ENCODE results near the gene USE1. TPM values are rescaled to one million over a fixed set of nuclear protein-coding genes. Genes with fewer than 3 reads are reported as not detected.

USE1 gene, protein sequence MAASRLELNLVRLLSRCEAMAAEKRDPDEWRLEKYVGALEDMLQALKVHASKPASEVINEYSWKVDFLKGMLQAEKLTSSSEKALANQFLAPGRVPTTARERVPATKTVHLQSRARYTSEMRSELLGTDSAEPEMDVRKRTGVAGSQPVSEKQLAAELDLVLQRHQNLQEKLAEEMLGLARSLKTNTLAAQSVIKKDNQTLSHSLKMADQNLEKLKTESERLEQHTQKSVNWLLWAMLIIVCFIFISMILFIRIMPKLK
- 10 to 100 TPM; 13.3 to 27.1 TPM for total RNA-seq
- polyA plus RNA-seq (ENCODE audit: insufficient read length in 2 of 2): 10 to 100 TPM; 38.7 to 46.8 TPM
- long read RNA-seq, donor 1, partial matches to known transcripts: 22 of 23 reads
- long read RNA-seq, donor 1, other reads (novel, unspliced or antisense): 0 of 23 reads
- long read RNA-seq, donor 2, partial matches to known transcripts: 0 of 6 reads
- long read RNA-seq, donor 2, other reads (novel, unspliced or antisense): 6 of 6 reads
- long read RNA-seq, donor 3, partial matches to known transcripts: 0 of 1 reads
- long read RNA-seq, donor 3, other reads (novel, unspliced or antisense): 0 of 1 reads
- long read RNA-seq, donor 4, partial matches to known transcripts: 0 of 3 reads
- long read RNA-seq, donor 4, other reads (novel, unspliced or antisense): 0 of 3 reads

DNA sequence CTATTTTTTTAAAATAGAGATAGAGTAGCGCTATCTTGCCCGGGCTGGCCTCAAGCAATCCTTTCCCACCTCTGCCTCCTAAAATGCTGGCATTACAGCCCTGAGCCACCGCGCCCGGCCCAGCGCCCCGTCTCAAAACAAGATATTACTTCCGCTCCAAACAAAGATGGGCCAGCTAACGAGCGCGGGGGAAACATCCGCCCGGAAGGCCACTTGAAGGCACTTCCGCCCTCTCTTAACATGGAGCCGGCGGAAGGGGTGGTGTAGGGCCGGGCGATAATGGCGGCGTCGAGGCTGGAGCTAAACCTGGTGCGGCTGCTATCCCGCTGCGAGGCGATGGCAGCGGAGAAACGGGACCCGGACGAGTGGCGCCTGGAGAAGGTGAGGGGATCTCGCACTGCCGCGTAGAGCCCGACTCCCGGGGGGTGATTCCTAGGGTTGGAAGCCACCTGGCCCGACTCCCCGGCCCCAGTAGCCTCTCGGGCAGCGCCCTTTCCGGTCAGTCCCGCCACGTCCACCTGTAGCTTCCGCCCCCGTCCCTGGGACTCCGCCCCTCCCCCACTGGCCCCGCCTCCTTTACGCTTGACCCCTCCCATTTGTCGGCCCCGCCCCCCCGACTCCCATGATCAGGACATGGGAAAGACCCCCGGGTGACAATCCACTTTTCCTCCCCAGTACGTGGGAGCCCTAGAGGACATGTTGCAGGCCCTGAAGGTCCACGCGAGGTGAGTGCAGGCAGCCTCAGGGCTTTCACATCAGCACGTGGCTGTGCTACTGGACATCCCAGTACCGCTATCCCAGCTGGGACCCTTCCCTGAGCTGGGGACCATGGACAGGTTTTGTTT is at the start of gene USE1:
Gene USE1 (plus strand): TSS at position 231 of the 845 bp plus-strand sequence. CDS start 49 bp downstream, at position 280.
- H3K27me3 ChIP-seq (ENCODE audit: control insufficient read depth, insufficient read depth, low read length): no peaks in the 10 kb centered on the region
- no peaks in the 10 kb centered on the region for H3K9me3 ChIP-seq (ENCODE audit: control insufficient read depth, insufficient read depth, low read length)
- peak; percentile 80 to 98 (median 88) for DNase-seq (ENCODE audit: low read depth in 4 of 6, low spot score in 6 of 6)
- H3K36me3 ChIP-seq (ENCODE audit: control insufficient read depth, insufficient read depth, low read length): peaks cover 70% of the 10 kb centered on the region
- H3K4me3 ChIP-seq (ENCODE audit: low read depth, low read length): peak within 1 kb of the TSS; percentile 85
- H3K4me1 ChIP-seq (ENCODE audit: control insufficient read depth, insufficient read depth, low read length): peaks cover 19% of the 10 kb centered on the region
- peak within 1 kb of the TSS; percentile 96 for H3K27ac ChIP-seq (ENCODE audit: low read depth, low read length)
- 1% methylated on average over 49 of the region's 56 CpGs for WGBS (ENCODE audit: insufficient coverage)

DNA sequence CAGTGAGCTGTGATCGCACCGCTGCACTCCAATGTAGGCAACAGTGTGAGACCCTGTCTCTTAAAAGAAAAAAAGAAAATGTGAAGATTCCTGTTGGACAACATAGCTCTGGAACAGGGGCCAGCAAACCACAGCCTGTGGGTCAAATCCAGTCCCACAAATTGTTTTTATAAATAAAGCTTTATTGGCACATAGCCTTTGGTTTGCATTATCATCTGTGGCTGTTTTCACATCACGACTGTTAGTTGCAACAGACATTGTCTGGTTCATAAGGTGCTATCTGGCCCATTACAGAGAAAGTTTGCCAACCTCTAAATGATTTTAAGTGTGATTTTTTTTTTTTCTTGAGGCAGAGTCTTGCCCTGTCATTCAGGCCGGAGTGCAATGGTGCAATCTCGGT is 49.4 kb upstream of the USE1 start:
- WGBS (ENCODE audit: insufficient coverage): 97% methylated on average over 3 of the region's 5 CpGs
- H3K4me3 ChIP-seq (ENCODE audit: low read depth, low read length): no peak overlapping the region
- H3K4me1 ChIP-seq (ENCODE audit: control insufficient read depth, insufficient read depth, low read length): no peaks in the 10 kb centered on the region
- no peak for DNase-seq (ENCODE audit: low read depth in 4 of 6, low spot score in 6 of 6)
- peaks cover 76% of the 10 kb centered on the region for H3K36me3 ChIP-seq (ENCODE audit: control insufficient read depth, insufficient read depth, low read length)
- H3K9me3 ChIP-seq (ENCODE audit: control insufficient read depth, insufficient read depth, low read length): no peaks in the 10 kb centered on the region
- no peaks in the 10 kb centered on the region for H3K27me3 ChIP-seq (ENCODE audit: control insufficient read depth, insufficient read depth, low read length)
- no peak overlapping the region for H3K27ac ChIP-seq (ENCODE audit: low read depth, low read length)

DNA sequence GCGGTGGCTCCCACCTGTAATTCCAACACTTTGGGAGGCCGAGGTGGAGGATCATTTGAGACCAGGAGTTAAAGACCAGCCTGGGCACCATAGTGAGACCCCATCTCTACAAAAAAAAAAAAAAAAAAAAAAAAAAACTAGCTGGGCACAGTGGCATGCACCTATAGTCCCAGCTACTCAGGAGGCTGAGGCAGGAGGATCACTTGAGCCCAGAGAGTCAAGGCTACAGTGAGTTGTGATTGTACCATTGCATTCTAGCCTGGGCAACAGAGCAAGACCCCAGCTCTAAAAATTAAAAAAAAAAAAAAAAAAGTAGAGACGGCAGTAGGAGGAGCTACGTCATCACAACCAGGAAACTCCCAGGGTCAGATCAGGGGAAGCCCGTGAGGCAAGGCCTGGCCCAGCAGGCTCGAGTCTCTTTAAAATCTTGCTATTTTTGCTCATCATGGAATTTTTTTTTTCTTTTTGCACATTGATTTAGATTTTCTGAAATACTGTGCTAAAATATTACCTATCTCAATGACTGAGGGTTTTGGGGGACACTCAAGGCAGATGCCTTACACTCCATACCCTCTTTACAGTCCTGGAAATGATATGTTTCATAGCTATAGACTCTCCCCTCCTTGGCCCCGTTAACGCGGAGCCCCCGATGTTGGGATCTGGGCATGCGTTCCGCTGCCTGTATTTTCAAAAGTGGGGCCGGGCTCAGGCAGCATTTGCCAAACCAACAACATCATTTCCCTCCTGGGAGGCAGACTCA is 44.4 kb upstream of the USE1 start:
- no peaks in the 10 kb centered on the region for H3K27me3 ChIP-seq (ENCODE audit: control insufficient read depth, insufficient read depth, low read length)
- H3K36me3 ChIP-seq (ENCODE audit: control insufficient read depth, insufficient read depth, low read length): peaks cover 78% of the 10 kb centered on the region
- no peak overlapping the region for H3K4me3 ChIP-seq (ENCODE audit: low read depth, low read length)
- H3K4me1 ChIP-seq (ENCODE audit: control insufficient read depth, insufficient read depth, low read length): no peaks in the 10 kb centered on the region
- WGBS (ENCODE audit: insufficient coverage): 96% methylated on average over 9 of the region's 13 CpGs
- H3K9me3 ChIP-seq (ENCODE audit: control insufficient read depth, insufficient read depth, low read length): no peaks in the 10 kb centered on the region
- DNase-seq (ENCODE audit: low read depth in 4 of 6, low spot score in 6 of 6): no peak
- H3K27ac ChIP-seq (ENCODE audit: low read depth, low read length): no peak overlapping the region

DNA sequence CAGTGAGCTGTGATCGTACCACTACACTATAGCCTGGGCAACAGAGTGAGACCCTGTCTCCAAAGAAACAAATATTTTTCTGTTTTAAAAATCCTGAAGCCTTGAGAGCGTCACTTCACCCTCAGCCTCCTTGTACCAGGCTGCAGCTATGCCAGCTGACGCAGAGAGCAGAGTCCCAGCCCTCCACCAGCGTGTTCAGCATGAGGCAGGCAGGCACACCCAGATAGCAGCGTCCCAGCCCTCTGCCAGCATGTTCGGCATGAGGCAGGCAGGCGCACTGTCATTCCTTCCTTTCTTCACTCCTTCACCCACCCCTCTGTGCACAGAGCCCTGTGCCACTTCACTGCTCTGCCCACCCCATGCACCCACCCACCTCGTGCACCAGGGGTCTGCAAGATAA is 43.3 kb upstream of the USE1 start:
- Histone ChIP-seq H3K4me3 (ENCODE audit: low read depth, low read length) (no peak overlapping the region), H3K27me3 (ENCODE audit: control insufficient read depth, insufficient read depth, low read length) (no peaks in the 10 kb centered on the region), H3K9me3 (ENCODE audit: control insufficient read depth, insufficient read depth, low read length) (no peaks in the 10 kb centered on the region), H3K27ac (ENCODE audit: low read depth, low read length) (no peak overlapping the region), H3K4me1 (ENCODE audit: control insufficient read depth, insufficient read depth, low read length) (no peaks in the 10 kb centered on the region), H3K36me3 (ENCODE audit: control insufficient read depth, insufficient read depth, low read length) (peaks cover 84% of the 10 kb centered on the region)
- WGBS (ENCODE audit: insufficient coverage): 91% methylated on average over 8 of the region's 8 CpGs
- no peak for DNase-seq (ENCODE audit: low read depth in 4 of 6, low spot score in 6 of 6)

DNA sequence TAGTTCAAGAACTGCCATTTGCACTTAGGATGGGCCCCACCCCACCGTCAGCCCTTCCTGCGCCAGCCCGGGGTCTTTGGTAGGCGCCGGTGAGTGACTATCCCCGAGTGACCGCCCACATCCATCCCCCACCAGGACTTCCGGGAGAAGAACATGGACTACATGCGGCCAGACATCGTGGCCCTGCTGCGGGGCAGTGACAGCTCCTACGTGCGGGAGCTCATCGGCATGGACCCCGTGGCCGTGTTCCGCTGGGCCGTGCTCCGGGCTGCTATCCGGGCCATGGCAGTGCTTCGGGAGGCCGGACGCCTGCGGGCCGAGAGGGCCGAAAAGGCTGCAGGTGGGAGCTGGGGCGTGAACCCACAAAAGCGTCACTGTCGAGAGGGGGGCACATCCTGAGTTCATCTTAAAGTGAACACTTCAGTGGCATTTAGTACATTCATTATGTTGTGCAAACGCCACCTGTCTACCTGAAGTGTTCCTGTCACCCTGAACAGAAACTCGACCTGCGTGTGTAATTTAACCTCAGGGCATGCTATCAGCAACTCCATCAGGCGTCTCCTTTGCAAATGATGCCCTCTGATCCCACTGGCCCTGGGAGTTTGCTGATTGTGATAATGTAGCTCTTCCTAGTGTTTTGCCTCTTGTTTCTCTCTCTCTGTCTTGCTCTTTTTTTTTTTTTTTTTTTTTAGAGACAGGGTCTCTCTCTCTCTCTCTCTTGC is 42.4 kb upstream of the USE1 start:
- H3K9me3 ChIP-seq (ENCODE audit: control insufficient read depth, insufficient read depth, low read length): no peaks in the 10 kb centered on the region
- no peaks in the 10 kb centered on the region for H3K27me3 ChIP-seq (ENCODE audit: control insufficient read depth, insufficient read depth, low read length)
- no peak overlapping the region for H3K27ac ChIP-seq (ENCODE audit: low read depth, low read length)
- H3K36me3 ChIP-seq (ENCODE audit: control insufficient read depth, insufficient read depth, low read length): peaks cover 88% of the 10 kb centered on the region
- DNase-seq (ENCODE audit: low read depth in 4 of 6, low spot score in 6 of 6): no peak
- WGBS (ENCODE audit: insufficient coverage): 93% methylated on average over 31 of the region's 33 CpGs
- no peaks in the 10 kb centered on the region for H3K4me1 ChIP-seq (ENCODE audit: control insufficient read depth, insufficient read depth, low read length)
- no peak overlapping the region for H3K4me3 ChIP-seq (ENCODE audit: low read depth, low read length)

DNA sequence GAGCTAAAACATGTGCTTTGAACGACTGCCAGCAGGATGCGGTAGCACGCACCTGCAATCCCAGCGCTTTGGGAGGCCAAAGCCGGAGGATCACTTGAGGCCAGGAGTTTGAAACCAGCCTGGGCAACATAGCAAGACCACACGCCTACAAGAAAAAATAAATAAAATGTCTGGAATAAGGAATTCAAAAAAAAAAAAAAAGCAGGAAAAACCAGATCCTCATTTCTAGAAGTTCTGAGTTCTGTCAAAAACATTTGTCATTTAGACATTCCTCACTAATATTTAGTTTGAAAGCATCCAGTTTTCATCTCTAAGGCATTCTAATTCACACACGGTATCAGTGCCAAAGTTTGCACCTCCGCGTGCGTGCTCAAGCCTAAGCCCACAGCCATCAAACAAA is 36.9 kb upstream of the USE1 start:
- Histone ChIP-seq H3K9me3 (ENCODE audit: control insufficient read depth, insufficient read depth, low read length) (no peaks in the 10 kb centered on the region), H3K4me3 (ENCODE audit: low read depth, low read length) (no peak overlapping the region), H3K27me3 (ENCODE audit: control insufficient read depth, insufficient read depth, low read length) (no peaks in the 10 kb centered on the region), H3K27ac (ENCODE audit: low read depth, low read length) (no peak overlapping the region), H3K4me1 (ENCODE audit: control insufficient read depth, insufficient read depth, low read length) (no peaks in the 10 kb centered on the region), H3K36me3 (ENCODE audit: control insufficient read depth, insufficient read depth, low read length) (peaks cover 62% of the 10 kb centered on the region)
- 90% methylated on average over 5 of the region's 10 CpGs for WGBS (ENCODE audit: insufficient coverage)
- no peak for DNase-seq (ENCODE audit: low read depth in 4 of 6, low spot score in 6 of 6)

DNA sequence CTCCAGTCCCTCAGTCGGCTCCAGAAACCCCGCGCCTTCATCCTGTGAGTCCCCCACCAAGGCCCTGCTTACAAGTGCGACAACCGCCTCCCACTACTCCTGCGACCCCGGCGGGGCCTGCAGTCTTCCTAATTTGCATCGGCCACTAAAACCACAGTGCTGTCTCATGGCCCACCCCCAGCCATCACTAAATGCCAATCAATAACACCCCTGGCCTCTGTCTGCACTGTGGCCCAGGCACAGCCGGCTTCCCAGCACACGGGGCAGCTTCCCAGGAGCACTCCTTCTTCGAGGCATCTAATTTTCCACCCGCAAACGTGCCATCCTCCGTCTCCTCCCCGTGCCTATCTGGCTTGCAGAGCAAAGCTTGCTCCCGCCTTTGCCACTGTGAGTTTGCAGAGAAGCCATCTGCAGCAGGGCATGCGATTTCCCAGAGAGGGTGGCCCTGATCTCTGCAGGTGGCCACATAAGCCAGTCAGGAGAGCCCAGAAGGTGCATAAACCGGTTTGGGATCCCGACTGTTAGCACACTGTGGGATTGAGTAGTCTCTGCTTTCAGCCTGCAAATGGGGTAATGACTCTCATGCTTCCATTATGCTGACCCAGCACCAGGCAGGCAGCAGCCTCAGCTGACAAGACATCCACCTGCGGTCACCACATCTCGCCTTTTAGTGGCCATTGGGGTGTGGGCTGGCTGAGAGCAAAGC is 34.0 kb upstream of the USE1 start:
- Histone ChIP-seq H3K4me3 (ENCODE audit: low read depth, low read length) (no peak overlapping the region), H3K4me1 (ENCODE audit: control insufficient read depth, insufficient read depth, low read length) (no peaks in the 10 kb centered on the region), H3K36me3 (ENCODE audit: control insufficient read depth, insufficient read depth, low read length) (peaks cover 66% of the 10 kb centered on the region), H3K27me3 (ENCODE audit: control insufficient read depth, insufficient read depth, low read length) (no peaks in the 10 kb centered on the region), H3K9me3 (ENCODE audit: control insufficient read depth, insufficient read depth, low read length) (no peaks in the 10 kb centered on the region), H3K27ac (ENCODE audit: low read depth, low read length) (no peak overlapping the region)
- DNase-seq (ENCODE audit: low read depth in 4 of 6, low spot score in 6 of 6): no peak
- WGBS (ENCODE audit: insufficient coverage): 43% methylated on average over 21 of the region's 22 CpGs

DNA sequence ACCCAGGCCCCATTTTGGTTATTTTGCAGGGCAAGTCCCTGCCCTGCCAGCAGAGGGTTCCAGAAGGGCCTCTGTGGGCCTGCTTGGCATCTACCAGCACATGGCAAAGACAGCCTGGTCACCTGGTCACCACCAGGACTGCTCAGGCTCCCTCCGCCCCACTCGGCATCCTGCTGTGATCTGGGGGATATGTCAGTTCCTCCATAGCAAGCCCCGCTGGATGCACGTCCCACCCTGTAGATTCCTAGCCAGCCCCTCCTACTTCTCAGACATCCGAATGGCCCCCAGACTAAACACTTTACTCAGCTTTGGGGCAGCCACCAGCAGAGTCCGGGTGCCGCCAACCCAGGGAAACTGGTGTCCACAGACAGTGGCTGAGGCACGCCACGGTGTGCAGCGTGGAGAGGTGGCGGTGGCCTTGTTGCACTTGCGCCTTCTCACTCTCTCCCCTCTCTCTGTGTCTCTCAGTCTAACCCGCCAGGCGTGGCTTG is 31.8 kb upstream of the USE1 start:
- Histone ChIP-seq H3K4me1 (ENCODE audit: control insufficient read depth, insufficient read depth, low read length) (no peaks in the 10 kb centered on the region), H3K36me3 (ENCODE audit: control insufficient read depth, insufficient read depth, low read length) (peaks cover 68% of the 10 kb centered on the region), H3K4me3 (ENCODE audit: low read depth, low read length) (no peak overlapping the region), H3K27ac (ENCODE audit: low read depth, low read length) (no peak overlapping the region), H3K9me3 (ENCODE audit: control insufficient read depth, insufficient read depth, low read length) (no peaks in the 10 kb centered on the region), H3K27me3 (ENCODE audit: control insufficient read depth, insufficient read depth, low read length) (no peaks in the 10 kb centered on the region)
- DNase-seq (ENCODE audit: low read depth in 4 of 6, low spot score in 6 of 6): no peak
- WGBS (ENCODE audit: insufficient coverage): 89% methylated on average over 12 of the region's 14 CpGs
